Activated CD4-positive, CD25-positive, alpha-beta regulatory T cell treated with anti-CD3 and anti-CD28 coated beads, Interleukin-2, amount 50 U/mL, for 24 hours (primary cell): ENCODE measurements around the gene UNC79.

Experiments
- ATAC-seq, 2 donors: fragments of 150-1000 bp; cut with Tn5 transposase; one replicate each; pipeline ENCODE4 v1.10.0; 2021; ENCODE audit warnings: mild to moderate bottlenecking in 1 of 2, moderate library complexity in 1 of 2

Gene UNC79

DNA sequence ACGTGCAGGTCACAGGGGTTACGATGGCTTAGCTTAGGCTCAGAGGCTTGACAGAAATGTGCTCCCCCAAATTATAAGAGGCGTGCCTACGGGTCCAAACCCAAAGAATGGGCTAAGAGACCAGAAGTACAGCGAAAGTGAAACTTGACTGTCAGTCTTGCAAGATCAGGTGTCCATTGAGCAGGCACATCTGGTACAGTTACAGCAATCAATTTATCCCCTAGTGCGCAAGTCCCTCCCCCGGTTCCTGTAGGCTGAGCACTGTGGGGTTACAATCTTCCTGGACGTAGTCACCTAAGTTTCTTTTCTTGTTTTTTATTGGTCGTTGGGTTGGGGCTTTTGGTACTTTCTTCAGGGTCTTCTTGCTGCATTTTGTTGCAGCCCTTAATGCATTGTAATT lies 134.2 kb downstream of the UNC79 start:
- ATAC-seq, result no peak

DNA sequence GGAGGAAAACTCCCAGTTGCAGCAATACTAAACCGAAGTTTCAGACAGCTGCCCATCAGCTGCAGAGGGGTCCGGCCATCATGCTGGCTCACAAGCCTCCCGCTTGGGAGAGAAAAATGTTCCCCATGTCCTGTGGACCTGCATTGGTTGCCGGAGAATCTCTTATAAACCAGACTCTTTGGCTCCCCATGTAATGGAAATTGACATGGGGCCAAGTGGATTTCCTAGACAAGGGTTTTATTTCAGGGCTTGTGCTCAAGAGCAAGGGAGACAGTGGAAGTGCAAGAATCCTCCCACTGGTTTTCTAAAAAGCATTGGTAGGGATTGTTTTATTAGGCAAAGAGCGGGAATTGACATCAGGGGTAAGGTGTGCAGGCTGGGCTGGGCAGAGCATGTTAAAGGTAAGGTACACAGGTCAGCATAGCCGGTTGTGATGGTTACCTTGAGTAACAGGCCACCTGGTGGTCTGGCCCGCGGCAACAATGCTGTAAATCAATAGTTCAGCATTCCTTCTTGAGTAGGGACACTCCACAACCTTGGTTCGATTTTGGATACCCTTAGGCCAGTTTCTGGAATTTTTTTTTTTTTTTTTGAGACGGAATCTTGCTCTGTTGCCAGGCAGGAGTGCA lies 135.4 kb downstream of the UNC79 start:
- ATAC-seq, result no peak

DNA sequence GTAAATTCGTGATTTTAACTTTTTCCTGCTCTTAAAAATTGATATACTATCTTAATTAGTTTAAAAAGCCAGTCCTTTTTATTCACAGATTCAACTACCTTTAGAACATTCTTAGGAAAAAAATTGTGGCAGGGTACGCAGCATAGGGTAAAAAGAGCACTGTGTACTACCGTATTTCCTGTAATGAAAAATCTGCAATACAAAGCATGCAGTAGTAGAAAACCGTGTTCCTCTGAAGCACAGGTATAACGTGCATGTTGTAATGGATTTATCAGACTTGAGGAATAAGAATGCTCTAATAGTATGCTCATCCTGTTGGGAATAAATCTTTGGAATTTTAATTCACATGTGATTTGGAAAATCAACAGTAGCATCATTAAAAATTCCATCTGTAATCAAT lies 140.5 kb downstream of the UNC79 start:
- ATAC-seq, result no peak

DNA sequence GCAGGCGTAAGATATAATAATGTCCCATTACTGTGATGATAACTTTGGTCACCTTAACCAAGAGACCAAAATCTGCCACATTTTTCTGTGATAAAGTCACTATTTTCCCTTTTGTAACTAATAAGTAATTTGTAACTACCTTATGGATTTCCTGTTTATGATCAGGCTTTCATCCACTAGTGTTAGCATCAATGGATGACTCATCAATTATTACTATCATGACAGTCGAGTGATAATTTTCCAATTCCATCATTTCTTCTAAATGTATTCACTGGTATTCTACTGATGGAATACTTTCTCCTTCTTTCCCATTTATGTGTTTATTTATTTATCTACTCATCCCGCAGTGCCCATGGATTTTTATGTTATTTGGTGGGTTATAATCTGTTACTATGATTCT lies 148.4 kb downstream of the UNC79 start:
- no peak for ATAC-seq

DNA sequence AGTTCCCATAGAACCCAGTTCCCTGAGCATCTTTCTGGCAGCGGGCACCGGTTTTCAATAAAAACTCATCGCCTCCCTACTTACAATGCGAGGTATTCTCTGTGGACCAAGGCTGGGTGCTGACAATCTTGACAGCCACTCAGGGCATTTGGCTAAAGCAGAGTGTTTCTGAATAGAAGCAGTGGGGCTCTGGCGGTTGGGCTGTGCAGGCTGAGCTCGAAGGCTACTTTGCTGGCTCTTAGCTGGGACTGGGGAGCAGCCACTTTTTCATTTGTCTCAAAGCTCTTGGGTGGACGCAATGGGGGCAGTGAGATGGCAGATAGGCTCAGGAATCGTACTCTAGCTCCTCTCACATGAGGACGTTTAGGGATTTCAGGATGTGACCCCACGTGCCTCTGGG lies 151.8 kb downstream of the UNC79 start:
- ATAC-seq, result no peak

DNA sequence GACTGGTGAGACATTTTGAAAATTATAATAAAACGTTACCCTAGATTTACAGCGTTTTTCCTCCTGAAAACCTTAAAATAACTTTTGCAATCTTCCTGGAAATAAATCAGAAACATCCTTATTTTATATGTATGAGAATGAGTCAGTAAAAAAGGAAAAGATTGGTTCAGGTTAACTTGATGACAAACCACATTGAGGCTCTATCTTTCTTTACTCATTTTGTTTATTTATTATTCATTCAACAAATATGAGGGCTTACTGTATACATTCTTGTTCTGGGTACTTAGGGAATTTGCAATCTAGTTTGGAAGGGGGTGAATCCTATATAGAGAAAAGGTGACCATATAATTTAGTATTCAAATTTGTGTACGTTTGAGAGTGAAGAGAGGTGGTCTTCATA lies 156.6 kb downstream of the UNC79 start:
- no peak for ATAC-seq

DNA sequence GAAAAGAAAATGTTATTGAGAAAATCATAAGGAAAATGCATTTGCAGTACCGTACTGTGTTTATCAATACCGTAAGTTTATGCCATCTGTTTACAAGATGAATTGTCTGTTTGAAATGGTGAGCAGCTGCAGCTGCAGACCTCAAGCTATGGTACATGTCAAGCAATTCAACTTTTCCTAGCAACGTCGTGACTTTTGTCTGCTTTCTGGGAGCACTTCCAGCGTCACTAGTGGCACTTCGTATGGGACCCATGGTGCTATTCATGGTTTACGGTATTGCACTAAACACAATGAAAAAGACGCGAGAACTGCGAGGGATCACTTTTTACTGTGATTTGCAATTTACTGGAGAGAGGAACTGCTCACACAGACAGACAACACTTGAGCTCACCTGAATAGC lies 160.8 kb downstream of the UNC79 start:
- ATAC-seq, result no peak

DNA sequence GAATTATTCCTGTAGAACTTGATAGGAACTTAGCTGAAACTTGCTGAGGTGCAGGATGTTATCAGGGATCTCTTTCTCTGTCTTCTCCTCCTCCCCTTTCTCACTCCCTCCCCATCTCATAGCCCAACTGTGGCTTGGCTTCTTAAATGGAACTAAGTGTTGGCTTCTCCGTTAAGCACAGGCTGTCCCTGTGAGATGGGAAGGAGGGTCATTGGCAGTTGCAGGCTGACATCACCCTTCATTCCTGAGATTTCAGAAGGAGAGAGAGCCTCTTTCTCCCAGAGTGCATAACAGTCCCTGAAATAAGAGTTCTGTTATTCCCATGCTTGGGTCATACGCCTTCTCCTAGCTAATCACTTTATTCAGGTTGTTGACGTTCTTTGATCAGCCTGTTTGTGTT lies 162.0 kb downstream of the UNC79 start:
- no peak for ATAC-seq

DNA sequence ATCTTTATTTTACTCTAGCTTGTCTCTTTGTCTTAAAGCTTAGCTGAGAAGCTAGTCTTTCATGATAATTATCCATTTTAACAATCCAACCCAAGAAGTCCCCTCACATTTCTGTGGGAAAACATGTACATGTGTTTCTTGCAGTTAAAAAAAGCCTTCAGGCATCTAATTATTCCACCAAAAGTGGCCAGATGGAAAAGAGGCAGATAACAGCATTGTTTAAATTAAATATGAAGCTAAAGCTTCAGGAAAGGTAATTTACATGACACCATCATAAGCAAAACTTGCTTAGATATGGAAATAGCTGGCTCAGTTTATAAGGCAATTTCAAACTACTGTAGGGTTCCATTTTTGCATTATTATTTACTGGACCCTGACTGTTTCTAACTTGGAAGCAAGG lies 175.4 kb downstream of the UNC79 start:
- no peak for ATAC-seq

DNA sequence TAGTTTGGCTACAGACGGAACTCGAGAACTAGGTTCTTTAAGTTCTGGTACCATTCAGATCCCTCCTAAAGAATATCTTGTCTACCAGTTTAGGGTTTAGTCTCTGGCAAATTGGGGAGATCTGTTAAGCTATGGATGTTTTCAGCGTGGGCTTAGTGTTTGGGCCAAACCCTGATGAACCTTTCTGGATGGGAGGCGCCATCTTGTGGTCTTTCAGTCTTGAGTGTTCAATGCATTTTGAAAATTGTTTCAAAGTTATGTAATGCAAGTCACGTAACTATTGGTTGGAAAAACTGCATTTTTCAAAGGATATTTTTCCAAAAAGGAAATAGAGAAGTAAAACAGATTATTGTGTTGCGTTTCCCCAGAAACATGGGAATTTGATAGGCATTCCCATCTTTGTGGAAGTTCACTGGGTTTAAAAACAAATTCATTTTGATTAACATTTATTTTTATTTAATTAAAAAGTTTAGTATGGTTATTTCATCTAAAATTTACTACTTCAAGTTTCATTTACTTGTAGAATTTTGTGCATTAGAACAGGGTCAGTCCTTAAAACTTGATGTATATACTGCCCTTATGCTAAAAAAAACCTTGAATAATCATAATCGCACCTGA lies 188.5 kb downstream of the UNC79 start:
- no peak for ATAC-seq

DNA sequence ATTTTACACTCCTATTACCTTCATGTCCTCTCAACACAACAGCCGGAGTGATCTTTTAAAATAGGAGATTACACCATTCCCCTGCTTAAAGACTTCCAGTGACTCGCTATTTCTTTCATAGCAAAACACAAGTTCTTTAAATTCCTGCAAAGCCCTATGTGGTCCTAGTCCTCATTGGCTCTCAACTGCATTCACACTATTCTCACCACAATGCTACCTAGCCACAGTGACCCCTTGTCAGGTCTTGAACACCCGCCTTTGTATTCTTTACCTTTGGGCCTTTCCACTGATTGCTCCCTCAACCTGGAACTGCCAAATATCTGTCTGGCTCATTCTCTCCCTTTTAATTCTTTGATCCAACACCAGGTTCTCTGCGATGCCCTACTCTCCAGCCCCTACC lies 197.3 kb downstream of the UNC79 start:
- no peak for ATAC-seq

DNA sequence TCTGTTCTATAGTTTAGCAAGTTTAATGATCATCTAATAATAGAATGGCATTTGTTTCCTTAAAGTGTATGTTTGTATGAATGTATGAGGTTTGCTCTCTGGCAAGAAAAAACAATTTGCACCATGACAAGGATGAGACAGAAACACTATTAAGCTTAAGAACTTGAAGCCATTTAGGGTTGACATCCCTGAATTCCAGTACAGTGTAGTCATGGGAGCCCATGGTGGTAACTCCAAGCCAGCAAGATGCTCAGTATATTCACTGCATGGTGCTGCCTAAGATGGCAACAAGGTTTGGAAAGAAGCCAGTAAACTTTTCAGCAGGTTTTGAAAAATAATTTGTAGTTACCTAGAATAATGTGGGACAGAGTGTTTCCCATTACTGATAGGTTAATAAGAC lies 198.9 kb downstream of the UNC79 start:
- ATAC-seq, result no peak

DNA sequence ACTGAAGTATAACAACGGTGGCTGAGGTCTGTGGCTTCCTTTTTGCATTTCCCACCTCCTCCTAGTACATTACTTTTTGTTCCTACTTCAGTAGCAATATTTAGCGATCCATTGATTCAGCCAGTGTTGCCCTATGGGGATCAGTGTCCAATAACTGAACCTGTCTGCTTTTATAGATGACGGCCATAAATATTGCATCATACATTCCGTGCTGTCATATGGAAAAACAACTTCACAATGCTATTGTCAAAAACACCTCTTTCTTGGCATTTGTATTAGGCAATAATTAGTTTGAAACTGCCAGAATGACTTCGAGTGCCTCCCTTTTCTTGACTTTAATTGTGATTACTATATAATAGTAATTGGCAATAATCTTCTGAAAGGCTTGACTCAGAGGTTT lies 208.1 kb downstream of the UNC79 start:
- ATAC-seq, result no peak

DNA sequence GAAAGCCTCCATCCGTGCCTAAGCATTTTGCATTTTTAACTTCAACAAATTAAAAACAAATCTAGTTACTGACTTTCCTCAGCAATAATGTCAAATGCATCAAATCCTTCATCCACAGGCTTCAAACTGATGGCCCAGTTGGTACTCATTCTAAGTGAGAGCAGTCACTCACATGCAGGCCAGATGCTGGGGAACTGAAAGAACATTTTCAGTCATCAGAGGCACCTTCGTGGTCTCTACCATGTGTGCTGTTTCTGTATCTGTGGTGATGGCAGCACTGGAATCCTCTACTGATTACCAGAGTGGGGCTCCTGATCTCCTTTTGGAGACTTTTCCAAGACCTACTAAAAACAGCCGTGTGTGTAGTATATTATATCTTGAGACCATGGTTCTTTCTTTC lies 212.4 kb downstream of the UNC79 start:
- no peak for ATAC-seq

DNA sequence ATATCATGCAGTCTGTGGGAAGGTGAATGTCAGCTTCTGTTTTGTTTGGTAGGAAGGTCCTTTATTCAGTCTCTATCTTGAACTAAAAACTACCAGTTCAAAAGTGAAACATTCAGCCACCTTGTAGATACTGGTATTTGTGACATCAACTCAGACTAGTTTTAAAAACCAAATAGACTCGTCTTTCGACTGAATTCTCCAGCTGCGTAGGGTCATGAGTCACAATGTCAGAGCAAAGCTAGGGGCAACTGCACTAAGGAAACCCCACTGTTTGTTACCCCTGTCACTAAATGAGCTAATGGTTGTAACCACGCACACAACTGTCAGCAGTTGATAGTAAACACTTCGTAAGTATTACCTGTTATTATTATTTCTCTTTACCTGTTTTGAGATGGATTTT lies 212.9 kb downstream of the UNC79 start:
- ATAC-seq, result no peak

DNA sequence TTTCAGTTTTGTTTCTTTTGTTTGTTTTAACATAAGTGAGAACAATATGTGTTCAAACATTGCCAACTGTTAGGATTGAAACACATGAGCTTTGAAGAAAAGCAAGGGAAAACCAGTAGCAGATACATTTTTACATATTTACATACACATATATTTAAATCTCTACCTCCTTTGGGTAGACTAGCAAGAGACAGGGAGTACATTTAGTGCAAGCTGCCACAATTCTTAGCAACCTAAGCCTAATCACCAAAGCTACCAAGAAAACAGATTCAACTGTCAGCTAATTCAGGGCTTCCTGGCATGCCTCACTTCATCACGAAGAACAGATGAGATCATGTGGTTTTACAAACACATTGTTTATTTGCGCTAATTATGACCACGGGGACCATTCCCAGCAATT lies 214.5 kb downstream of the UNC79 start:
- no peak for ATAC-seq

DNA sequence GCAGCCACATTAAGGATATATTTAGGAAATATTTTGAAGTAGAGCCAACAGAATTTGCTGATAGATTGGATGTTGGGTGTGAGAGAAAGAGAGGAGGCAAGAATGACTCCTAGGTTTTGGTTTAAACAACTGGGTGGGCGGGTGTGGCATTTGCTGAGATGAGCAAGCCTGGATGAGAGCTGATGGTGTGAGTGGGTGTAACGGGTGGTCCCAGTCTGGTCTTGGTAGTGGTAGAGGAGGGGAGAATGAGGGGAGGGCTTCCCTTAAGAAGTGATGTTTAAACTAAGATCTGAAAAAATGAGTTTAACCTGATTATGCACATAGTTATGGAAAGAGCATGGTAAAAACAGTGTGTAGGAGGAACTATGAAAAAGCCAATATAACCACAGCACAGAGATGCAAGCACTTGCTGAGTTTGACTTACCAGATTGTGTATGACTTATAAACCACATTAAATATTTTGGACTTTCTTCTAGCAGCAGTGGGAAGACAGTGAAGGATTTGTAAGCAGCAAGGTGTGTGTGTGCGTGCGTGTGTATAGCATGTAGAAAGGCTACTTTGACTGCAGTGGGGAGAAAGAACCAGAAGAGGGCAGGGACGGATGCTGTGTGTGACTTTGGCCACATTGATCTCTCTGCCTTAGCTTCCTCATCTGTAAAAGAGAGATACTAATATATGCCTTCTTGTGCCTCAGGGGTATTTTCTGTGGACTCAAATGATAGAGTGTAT lies 217.9 kb downstream of the UNC79 start:
- peak in 1 of 2 donors; percentile 51 for ATAC-seq

DNA sequence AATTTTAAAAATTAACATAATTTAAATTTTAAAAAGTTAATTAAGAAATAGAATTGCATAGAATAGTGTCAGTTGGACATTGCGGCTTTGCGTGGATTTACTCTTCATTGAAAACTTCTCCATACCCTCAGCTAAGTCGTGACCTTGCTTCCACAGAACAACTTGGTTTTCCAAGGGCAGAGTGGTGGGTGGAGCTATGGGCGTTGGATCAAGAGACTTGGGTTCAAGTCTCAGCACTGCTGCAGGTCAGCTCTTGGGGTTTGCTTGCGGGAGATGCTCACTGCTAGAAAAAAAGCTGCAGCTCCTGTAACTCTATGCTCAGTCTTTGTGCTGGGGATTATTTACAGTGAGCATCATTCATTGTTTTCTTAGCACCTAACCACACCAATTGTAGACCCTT lies 223.9 kb downstream of the UNC79 start:
- ATAC-seq, result no peak

DNA sequence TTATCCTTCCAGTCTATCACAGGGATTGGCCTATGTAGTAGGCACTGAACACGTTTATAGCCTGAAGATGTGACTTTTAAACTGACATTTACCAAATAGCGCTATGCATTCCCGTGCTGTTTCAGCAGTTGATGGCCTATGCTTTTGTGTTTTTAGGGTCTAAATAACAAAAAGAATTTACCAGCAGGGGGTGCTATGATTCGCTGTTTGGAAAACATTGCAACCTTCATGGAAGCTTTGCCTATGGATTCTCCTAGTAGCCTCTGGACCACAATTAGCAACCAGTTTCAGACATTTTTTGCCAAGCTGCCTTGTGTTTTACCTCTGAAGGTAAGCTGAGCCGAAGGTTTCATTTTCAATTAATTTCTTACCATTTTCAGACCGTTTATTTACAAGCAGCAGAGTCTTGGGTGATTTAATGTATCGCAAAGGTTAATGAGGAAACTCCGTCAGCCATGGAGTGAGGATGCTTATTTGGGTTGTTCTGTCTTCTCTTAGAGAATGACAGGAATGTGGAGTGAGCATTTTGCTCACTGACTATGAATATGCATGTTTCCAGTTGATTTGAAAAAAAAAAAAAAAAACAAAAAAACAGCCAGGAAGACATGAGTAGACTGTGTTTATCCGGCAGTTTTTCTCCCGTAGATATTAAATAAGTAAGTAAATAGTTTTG lies 224.5 kb downstream of the UNC79 start:
- ATAC-seq, result no peak

DNA sequence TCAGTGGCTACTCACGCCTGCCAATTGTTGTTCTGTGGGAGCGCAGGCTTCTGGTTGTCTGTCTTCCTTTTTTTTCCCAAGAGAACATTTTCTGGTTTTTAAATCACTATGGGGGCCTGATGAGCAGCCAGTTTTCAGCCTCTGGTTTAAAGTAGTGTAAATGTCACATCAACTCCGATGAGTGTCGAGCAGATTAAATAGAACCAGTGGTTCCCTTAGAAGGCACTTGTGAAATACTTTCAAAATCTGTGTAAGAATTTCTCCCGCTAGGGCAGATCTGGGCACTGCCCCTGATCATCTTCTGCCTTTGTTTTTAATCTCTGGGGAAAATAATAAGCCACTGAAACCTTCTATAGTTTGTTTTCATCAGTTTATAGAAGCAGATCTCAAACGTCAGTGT lies 227.1 kb downstream of the UNC79 start:
- no peak for ATAC-seq

DNA sequence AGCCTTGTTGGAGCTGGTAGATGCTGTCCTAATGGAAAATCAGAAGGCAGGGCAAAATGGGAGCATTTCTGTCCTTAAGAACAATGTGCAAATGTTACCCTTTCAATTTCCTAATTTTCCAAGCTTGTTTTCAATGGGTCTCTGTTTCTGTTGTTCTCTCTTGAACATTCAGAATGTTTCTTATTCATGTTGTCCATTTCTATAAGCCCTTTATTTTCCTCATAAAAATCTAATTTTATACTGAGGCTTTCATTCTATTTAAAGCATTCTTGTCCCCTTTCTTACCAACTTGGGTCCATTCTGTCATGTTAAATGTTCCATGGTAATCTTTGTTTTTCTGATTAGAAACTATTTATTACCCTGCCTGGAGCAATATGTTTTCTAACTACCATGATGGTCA lies 232.6 kb downstream of the UNC79 start:
- ATAC-seq, result no peak

DNA sequence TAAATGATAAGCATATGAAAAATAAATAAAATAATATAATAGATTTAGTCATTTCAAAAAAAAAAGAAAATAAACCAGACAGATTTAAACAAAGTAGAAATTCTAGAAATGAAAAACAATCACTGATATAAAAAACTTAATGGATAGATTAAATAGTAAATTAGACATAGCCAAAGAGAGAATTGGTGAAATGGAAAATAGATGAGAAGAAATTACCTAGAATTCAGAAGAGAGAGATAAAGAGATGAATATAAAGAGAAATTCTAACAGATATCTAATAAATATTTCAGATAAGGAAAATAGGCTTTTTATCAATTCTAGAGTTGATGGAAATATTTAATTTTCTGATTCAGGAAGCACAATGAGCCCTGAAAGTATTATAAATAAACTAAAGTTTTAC lies 234.4 kb downstream of the UNC79 start:
- no peak for ATAC-seq

DNA sequence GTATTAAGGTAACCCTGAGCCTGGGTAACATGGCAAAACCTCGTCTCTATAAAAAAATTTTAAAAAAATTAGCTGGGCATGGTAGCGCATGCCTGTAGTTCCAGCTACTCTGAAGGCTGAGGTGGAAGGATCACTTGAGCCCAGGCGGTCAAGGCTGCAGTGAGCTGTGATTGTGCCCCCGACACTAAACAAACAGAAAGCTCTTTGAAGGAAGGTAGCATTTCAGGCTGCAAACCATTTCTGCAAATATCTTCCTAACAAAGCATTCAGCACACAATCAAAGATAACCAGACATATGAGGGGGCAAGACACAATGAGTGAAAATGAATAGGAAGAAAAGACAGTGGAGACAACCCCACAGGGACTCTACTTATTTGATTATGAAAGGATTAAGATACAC lies 238.9 kb downstream of the UNC79 start:
- ATAC-seq, result no peak

DNA sequence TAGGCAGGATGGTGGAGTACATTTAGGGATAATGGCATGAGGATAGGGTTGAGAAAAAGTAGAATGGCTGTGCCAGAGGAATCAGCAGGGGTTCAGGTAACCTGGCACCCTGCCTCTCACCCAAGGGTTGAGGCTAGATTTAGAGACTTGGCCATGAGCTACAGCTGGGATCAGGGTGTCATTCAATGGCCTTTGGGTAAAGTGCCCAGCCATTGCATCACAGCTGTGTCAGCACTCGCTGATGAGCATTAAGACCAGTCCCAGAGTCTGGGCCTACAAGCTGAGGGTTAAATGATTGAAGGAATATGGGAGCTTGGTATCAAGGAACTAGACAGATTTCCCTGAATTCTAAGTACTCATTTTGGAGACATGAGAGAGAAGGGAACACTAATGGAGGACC lies 243.6 kb downstream of the UNC79 start:
- ATAC-seq, result no peak
